OCI-M1 (cell line): Measurements from ENCODE around the gene RBMS3.
A peak's percentile ranks its signal among the peaks of the same experiment; 100 is the strongest.

ENCODE experiments used
- DNase-seq: peaks from one replicate; lab custom pipeline; 2025; lab: John Stamatoyannopoulos, UW

RBMS3 gene

GRCh38 chr3:29576675-29577074, 295.8 kb downstream of the RBMS3 start:
- DNase-seq = no peak

- DNase-seq = no peak
Observed at GRCh38 chr3:29577250-29577649, 296.4 kb downstream of the RBMS3 start.

- DNase-seq = no peak
Observed at GRCh38 chr3:29581311-29581710, 300.4 kb downstream of the RBMS3 start.

GRCh38 chr3:29582273-29582672, 301.4 kb downstream of the RBMS3 start:
- no peak for DNase-seq

- no peak for DNase-seq
Observed at GRCh38 chr3:29583861-29584260, 303.0 kb downstream of the RBMS3 start.

- DNase-seq = no peak
Observed at GRCh38 chr3:29585368-29585767, 304.5 kb downstream of the RBMS3 start.

GRCh38 chr3:29587340-29587739, 306.5 kb downstream of the RBMS3 start:
- DNase-seq = no peak

- no peak for DNase-seq
Observed at GRCh38 chr3:29590012-29590411, 309.1 kb downstream of the RBMS3 start.

- no peak for DNase-seq
Observed at GRCh38 chr3:29590461-29590860, 309.6 kb downstream of the RBMS3 start.

GRCh38 chr3:29591579-29591978, 310.7 kb downstream of the RBMS3 start:
- DNase-seq = no peak

GRCh38 chr3:29593802-29594201, 312.9 kb downstream of the RBMS3 start:
- no peak for DNase-seq

- DNase-seq = peak; percentile 35
Observed at GRCh38 chr3:29594261-29594660, 313.4 kb downstream of the RBMS3 start.

- peak; percentile 48 for DNase-seq
Observed at GRCh38 chr3:29597376-29598008, 316.6 kb downstream of the RBMS3 start.

- DNase-seq = no peak
Observed at GRCh38 chr3:29601861-29602585, 321.2 kb downstream of the RBMS3 start.

- peak; percentile 14 for DNase-seq
Observed at GRCh38 chr3:29605845-29606244, 325.0 kb downstream of the RBMS3 start.

GRCh38 chr3:29606416-29606815, 325.5 kb downstream of the RBMS3 start:
- no peak for DNase-seq

- DNase-seq = no peak
Observed at GRCh38 chr3:29608414-29609327, 327.8 kb downstream of the RBMS3 start.

- no peak for DNase-seq
Observed at GRCh38 chr3:29609328-29609811, 328.5 kb downstream of the RBMS3 start.

GRCh38 chr3:29610781-29611180, 329.9 kb downstream of the RBMS3 start:
- DNase-seq = no peak

GRCh38 chr3:29611252-29611651, 330.4 kb downstream of the RBMS3 start:
- no peak for DNase-seq

- no peak for DNase-seq
Observed at GRCh38 chr3:29612536-29612935, 331.7 kb downstream of the RBMS3 start.

- no peak for DNase-seq
Observed at GRCh38 chr3:29614954-29615353, 334.1 kb downstream of the RBMS3 start.
